ENCODE measurements around the gene ERVH48-1.

DNA sequence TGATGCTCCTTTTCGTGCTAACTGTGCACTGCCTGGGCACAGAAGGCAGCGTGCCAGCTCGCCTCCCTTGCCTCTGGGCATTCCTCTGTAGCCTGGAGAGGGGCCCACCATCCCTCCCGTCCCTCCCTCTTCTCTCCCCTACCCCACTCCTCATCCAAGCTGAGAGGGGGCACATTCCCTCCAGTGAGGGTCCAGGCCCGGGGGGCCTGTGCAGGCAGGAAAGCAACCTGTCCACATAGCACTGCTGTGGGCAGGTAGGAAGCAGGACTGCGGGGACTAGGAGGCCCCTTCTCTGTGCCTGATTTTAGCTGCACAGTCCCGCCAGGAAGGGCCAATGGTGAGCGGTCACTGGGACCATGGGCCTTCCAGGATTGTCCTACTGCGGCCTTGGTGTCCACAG, 38.7 kb upstream of the ERVH48-1 start:
- no peak for TF ChIP-seq POLR2A (IDR thresholded peaks at IDR 0.05)
- TF ChIP-seq, protein P1, sequence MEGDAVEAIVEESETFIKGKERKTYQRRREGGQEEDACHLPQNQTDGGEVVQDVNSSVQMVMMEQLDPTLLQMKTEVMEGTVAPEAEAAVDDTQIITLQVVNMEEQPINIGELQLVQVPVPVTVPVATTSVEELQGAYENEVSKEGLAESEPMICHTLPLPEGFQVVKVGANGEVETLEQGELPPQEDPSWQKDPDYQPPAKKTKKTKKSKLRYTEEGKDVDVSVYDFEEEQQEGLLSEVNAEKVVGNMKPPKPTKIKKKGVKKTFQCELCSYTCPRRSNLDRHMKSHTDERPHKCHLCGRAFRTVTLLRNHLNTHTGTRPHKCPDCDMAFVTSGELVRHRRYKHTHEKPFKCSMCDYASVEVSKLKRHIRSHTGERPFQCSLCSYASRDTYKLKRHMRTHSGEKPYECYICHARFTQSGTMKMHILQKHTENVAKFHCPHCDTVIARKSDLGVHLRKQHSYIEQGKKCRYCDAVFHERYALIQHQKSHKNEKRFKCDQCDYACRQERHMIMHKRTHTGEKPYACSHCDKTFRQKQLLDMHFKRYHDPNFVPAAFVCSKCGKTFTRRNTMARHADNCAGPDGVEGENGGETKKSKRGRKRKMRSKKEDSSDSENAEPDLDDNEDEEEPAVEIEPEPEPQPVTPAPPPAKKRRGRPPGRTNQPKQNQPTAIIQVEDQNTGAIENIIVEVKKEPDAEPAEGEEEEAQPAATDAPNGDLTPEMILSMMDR (IDR thresholded peaks at IDR 0.05 in 4 of 5, conservative IDR thresholded peaks at IDR 0.05 in 1 of 5) = no peak

All from gastrocnemius medialis (tissue), 4 donors.